HG02759 (cell line): Measurements from ENCODE around the gene EEA1.
"Not testable (repeated sequence)": the region's sequence is repeated elsewhere in the genome, so short reads cannot be mapped to it uniquely, and the experiment has no call there.

Experiments
- ATAC-seq: cut with Tn5 transposase; IDR thresholded peaks from one replicate; pipeline ENCODE4 v1.9.1; 2021; ENCODE audit warnings: mild to moderate bottlenecking, moderate library complexity; ENCODE audit not compliant: unreplicated experiment

The EEA1 gene

GRCh38 chr12:92928962-92929915, at the start of gene EEA1:
TSS of gene EEA1 (minus strand) at chr12:92929295. CDS start at chr12:92929066, 229 bp downstream.
- peak; percentile 91 for ATAC-seq

GRCh38 chr12:92978607-92979006, 49.5 kb upstream of the EEA1 start:
- no peak for ATAC-seq

GRCh38 chr12:92977326-92977725, 48.2 kb upstream of the EEA1 start:
- no peak for ATAC-seq

- no peak for ATAC-seq
Observed at GRCh38 chr12:92974759-92975158, 45.7 kb upstream of the EEA1 start.

- ATAC-seq: peak; percentile 20
Observed at GRCh38 chr12:92973614-92974013, 44.5 kb upstream of the EEA1 start.

GRCh38 chr12:92971859-92972524, 42.9 kb upstream of the EEA1 start:
- ATAC-seq: peak; percentile 30

GRCh38 chr12:92968176-92968813, 39.2 kb upstream of the EEA1 start:
- ATAC-seq: no peak

GRCh38 chr12:92964378-92964777, 35.3 kb upstream of the EEA1 start:
- ATAC-seq: not testable (repeated sequence)

GRCh38 chr12:92961949-92962348, 32.9 kb upstream of the EEA1 start:
- ATAC-seq: no peak

- ATAC-seq: no peak
Observed at GRCh38 chr12:92955997-92956663, 27.0 kb upstream of the EEA1 start.

- no peak for ATAC-seq
Observed at GRCh38 chr12:92953747-92954146, 24.7 kb upstream of the EEA1 start.

- ATAC-seq: no peak
Observed at GRCh38 chr12:92952394-92952793, 23.3 kb upstream of the EEA1 start.

GRCh38 chr12:92951006-92951405, 21.9 kb upstream of the EEA1 start:
- ATAC-seq: no peak

GRCh38 chr12:92950011-92950410, 20.9 kb upstream of the EEA1 start:
- ATAC-seq: no peak

GRCh38 chr12:92949466-92949865, 20.4 kb upstream of the EEA1 start:
- ATAC-seq: no peak

GRCh38 chr12:92947589-92948215, 18.6 kb upstream of the EEA1 start:
- ATAC-seq: no peak

- ATAC-seq: no peak
Observed at GRCh38 chr12:92945659-92946220, 16.6 kb upstream of the EEA1 start.

- no peak for ATAC-seq
Observed at GRCh38 chr12:92943482-92944250, 14.6 kb upstream of the EEA1 start.

GRCh38 chr12:92942905-92943304, 13.8 kb upstream of the EEA1 start:
- no peak for ATAC-seq
